OCI-LY1 (cell line): ENCODE measurements around the gene CHEK2.

Source experiments
- EZH2 ChIP-seq: fragments of 200-600 bp; sonication (generic), shearing (Covaris generic); IDR thresholded peaks from 2 replicates; pipeline ENCODE4 v1.8.0; 2017; ENCODE audit warnings: borderline replicate concordance, mixed run types, mild to moderate bottlenecking, antibody characterized with exemption, low read length, moderate library complexity, mixed read lengths
- TF ChIP-seq, protein P1 (sequence below): fragments of 200-600 bp; sonication (generic), shearing (Covaris generic); IDR thresholded peaks from 2 replicates; pipeline ENCODE4 v1.5.1; 2017; ENCODE audit warnings: mild to moderate bottlenecking, antibody characterized with exemption, low read length, moderate library complexity, mixed read lengths

DNA sequence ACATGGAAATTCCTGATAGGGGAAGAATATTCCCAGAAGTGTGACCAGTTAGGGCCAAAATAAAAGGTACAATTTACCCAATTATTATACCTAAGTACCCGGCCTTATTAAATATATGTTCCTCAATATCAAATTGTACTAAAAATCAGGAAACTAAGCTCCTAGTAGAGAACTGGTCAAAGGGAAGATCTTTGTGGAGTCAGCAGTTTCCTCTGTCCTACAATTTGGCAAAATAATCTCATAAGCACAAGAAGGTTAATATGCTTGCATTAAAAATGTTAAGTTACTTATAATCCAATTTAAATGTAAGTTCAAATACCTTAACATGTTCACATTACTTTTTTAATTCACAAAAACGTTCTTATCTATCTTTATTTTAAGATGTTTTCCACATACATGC, 72.2 kb downstream of the CHEK2 start:
- TF ChIP-seq, protein P1, sequence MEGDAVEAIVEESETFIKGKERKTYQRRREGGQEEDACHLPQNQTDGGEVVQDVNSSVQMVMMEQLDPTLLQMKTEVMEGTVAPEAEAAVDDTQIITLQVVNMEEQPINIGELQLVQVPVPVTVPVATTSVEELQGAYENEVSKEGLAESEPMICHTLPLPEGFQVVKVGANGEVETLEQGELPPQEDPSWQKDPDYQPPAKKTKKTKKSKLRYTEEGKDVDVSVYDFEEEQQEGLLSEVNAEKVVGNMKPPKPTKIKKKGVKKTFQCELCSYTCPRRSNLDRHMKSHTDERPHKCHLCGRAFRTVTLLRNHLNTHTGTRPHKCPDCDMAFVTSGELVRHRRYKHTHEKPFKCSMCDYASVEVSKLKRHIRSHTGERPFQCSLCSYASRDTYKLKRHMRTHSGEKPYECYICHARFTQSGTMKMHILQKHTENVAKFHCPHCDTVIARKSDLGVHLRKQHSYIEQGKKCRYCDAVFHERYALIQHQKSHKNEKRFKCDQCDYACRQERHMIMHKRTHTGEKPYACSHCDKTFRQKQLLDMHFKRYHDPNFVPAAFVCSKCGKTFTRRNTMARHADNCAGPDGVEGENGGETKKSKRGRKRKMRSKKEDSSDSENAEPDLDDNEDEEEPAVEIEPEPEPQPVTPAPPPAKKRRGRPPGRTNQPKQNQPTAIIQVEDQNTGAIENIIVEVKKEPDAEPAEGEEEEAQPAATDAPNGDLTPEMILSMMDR, result no peak
- TF ChIP-seq EZH2, result no peak
